Upper lobe of left lung (tissue), 6 donors: Measurements from ENCODE around the gene EGR2. TPM values are rescaled to one million over a fixed set of nuclear protein-coding genes. Genes with fewer than 3 reads are reported as not detected.

Experiments
- ATAC-seq, 2 donors: fragments of 200-7000 bp; cut with Tn5 transposase; one replicate each; pipeline ENCODE4 v1.9.1; 2022; ENCODE audit warnings: mild to moderate bottlenecking in 2 of 2, moderate library complexity in 2 of 2; ENCODE audit not compliant: low FRiP score in 2 of 2
- DNase-seq, 2 donors: peaks; one replicate each; pipeline ENCODE4 v3.0.0-alpha.2; 2019 to 2020
- H3K27ac ChIP-seq, 4 donors: fragments of 200-600 bp; sonication (generic); one replicate each; pipeline ENCODE4 v1.5.1; 2016 to 2019
- H3K27me3 ChIP-seq, 4 donors: fragments of 200-600 bp; sonication (generic); one replicate each; pipeline ENCODE4 v1.5.1; 2017 to 2019
- H3K36me3 ChIP-seq, 4 donors: fragments of 200-600 bp; sonication (generic); one replicate each; pipeline ENCODE4 v1.5.1; 2016 to 2019
- H3K4me1 ChIP-seq, 4 donors: fragments of 200-600 bp; sonication (generic); one replicate each; pipeline ENCODE4 v1.5.1; 2018 to 2019
- H3K4me3 ChIP-seq, 4 donors: fragments of 200-600 bp; sonication (generic); one replicate each; pipeline ENCODE4 v1.5.1; 2017 to 2019; ENCODE audit warnings: mild to moderate bottlenecking in 2 of 4, moderate library complexity in 1 of 4
- H3K9me3 ChIP-seq, 4 donors: fragments of 200-600 bp; sonication (generic); one replicate each; pipeline ENCODE4 v1.5.1; 2018 to 2019
- EP300 ChIP-seq, 4 donors: sonication (generic); formaldehyde crosslinking; IDR thresholded peaks; one replicate each; pipeline ENCODE4 v1.5.1; 2017; ENCODE audit warnings: antibody characterized with exemption in 4 of 4, control low read depth in 2 of 4
- POLR2A ChIP-seq, 4 donors: fragments of 450-650 bp; IDR thresholded peaks; one replicate each; pipeline ENCODE4 v1.5.1; 2016 to 2017; ENCODE audit warnings: antibody characterized with exemption in 4 of 4, mild to moderate bottlenecking in 2 of 4
- POLR2AphosphoS5 ChIP-seq, 2 donors: sonication (generic); formaldehyde crosslinking; IDR thresholded peaks; one replicate each; pipeline ENCODE4 v1.5.1; 2017; ENCODE audit warnings: antibody characterized with exemption in 2 of 2
- WGBS, 2 donors: methylation state at CpG; one replicate each; pipeline ENCODE4 v1.1.5; 2017 to 2018; 5-methylcytosine and 5-hydroxymethylcytosine counted together
- total RNA-seq, 6 donors: library from RNA; depleted of rRNA in 4 of 6; stranded (reverse); fragments of >200 nt in 4 of 6; gene quantifications; one replicate each; pipeline versions ENCODE4 v1.1.0 to v1.2.1, GENCODE V29; 2016 to 2021
- TF ChIP-seq, protein P1 (sequence below), 6 experiments: fragments of 450-650 bp in 4 of 6; fragments of 200-600 bp in 2 of 6; sonication (generic) in 2 of 6; IDR thresholded peaks; one replicate each; pipeline ENCODE4 v1.5.1; 2016 to 2019; ENCODE audit warnings: antibody characterized with exemption in 6 of 6
- donor health status: DM: no; HTN: no; CAD: no; lungs with moderate emphysema.
- donor health status: DM: no; HTN: yes; CAD: no; lungs with severe emphysema.

The EGR2 gene
- total RNA-seq, 6 donors from 2014 or later: 3.5 to 50.9 (median 7.0) TPM

DNA sequence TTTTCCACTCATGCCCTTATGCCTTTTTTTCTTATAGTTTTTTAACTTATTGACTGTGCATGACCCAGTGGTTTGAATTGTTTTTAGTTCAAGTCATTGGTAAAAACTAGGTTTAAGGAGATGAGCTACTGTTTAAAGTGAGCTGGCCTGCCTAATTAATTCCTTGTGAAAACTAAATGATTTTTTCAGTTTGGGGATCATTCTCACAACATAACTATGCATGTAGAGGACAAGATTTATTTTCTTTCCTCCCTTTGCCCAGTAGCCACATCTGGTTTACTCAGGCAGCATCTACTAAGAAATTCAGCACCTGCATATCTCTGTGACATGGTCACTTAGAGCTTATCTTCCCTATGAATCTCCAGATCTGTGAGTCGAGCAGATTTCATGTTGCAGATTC is 9.9 kb downstream of the EGR2 start:
- no peak for TF ChIP-seq POLR2AphosphoS5 (IDR thresholded peaks at IDR 0.05)
- TF ChIP-seq EP300 (IDR thresholded peaks at IDR 0.05): no peak
- TF ChIP-seq, protein P1, sequence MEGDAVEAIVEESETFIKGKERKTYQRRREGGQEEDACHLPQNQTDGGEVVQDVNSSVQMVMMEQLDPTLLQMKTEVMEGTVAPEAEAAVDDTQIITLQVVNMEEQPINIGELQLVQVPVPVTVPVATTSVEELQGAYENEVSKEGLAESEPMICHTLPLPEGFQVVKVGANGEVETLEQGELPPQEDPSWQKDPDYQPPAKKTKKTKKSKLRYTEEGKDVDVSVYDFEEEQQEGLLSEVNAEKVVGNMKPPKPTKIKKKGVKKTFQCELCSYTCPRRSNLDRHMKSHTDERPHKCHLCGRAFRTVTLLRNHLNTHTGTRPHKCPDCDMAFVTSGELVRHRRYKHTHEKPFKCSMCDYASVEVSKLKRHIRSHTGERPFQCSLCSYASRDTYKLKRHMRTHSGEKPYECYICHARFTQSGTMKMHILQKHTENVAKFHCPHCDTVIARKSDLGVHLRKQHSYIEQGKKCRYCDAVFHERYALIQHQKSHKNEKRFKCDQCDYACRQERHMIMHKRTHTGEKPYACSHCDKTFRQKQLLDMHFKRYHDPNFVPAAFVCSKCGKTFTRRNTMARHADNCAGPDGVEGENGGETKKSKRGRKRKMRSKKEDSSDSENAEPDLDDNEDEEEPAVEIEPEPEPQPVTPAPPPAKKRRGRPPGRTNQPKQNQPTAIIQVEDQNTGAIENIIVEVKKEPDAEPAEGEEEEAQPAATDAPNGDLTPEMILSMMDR (IDR thresholded peaks at IDR 0.05): no peak
- TF ChIP-seq POLR2A (IDR thresholded peaks at IDR 0.05): no peak
- ATAC-seq: no peak
- no peaks in the 10 kb centered on the region for H3K27me3 ChIP-seq
- H3K36me3 ChIP-seq: peaks cover 0 to 5% (median 0%) of the 10 kb centered on the region in 4 donors
- 31% methylated on average over 1 of the region's 1 CpG for WGBS, 2 donors
- no peak for DNase-seq
- no peak overlapping the region for H3K27ac ChIP-seq
- H3K9me3 ChIP-seq: no peaks in the 10 kb centered on the region
- peaks cover 21 to 41% (median 24%) of the 10 kb centered on the region in 4 donors for H3K4me1 ChIP-seq
- peak overlapping the region in 3 of 4 donors; percentile 84 to 99 (median 92) for H3K4me3 ChIP-seq

DNA sequence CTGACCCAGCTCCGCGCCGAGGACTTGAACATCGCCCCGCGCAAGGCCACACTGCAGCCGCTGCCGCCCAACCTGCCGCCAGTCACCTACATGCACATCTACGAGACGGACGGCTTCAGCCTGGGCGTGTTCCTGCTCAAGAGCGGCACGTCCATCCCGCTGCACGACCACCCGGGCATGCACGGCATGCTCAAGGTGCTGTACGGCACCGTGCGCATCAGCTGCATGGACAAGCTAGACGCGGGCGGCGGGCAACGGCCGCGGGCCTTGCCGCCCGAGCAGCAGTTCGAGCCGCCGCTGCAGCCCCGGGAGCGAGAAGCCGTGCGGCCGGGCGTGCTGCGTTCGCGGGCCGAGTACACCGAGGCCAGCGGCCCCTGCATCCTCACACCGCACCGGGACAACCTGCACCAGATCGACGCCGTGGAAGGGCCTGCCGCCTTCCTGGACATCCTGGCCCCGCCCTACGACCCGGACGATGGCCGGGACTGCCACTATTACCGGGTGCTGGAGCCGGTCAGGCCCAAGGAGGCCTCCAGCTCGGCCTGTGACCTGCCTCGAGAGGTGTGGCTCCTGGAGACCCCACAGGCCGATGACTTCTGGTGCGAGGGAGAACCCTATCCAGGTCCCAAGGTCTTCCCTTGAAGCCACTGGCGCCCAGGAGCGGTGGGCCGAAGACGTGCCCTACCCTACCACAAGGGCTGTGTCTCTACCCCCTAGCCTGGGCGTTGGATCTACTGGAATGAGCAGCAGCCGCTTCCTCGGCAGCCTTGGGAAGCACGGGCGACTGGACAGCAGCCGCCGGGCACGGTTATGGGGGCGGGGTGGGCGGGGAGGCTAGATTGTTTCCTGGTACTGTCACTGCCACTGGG is 10.7 kb downstream of the EGR2 start:
- H3K36me3 ChIP-seq: peaks cover 0 to 5% (median 0%) of the 10 kb centered on the region in 4 donors
- H3K27me3 ChIP-seq: no peaks in the 10 kb centered on the region
- no peaks in the 10 kb centered on the region for H3K9me3 ChIP-seq
- 8 to 37% methylated on average over 4 to 41 of the region's 77 CpGs for WGBS, 2 donors
- peak overlapping the region; percentile 30 to 99 (median 88) for H3K4me3 ChIP-seq
- TF ChIP-seq, protein P1 (IDR thresholded peaks at IDR 0.05): no peak
- TF ChIP-seq EP300 (IDR thresholded peaks at IDR 0.05) (no peak), POLR2AphosphoS5 (IDR thresholded peaks at IDR 0.05) (no peak), POLR2A (IDR thresholded peaks at IDR 0.05) (no peak)
- peak overlapping the region; percentile 93 to 96 (median 94) for H3K27ac ChIP-seq
- DNase-seq: peak; percentile 44 to 89
- H3K4me1 ChIP-seq: peaks cover 21 to 41% (median 24%) of the 10 kb centered on the region in 4 donors
- ATAC-seq: peak; percentile 41 to 45

DNA sequence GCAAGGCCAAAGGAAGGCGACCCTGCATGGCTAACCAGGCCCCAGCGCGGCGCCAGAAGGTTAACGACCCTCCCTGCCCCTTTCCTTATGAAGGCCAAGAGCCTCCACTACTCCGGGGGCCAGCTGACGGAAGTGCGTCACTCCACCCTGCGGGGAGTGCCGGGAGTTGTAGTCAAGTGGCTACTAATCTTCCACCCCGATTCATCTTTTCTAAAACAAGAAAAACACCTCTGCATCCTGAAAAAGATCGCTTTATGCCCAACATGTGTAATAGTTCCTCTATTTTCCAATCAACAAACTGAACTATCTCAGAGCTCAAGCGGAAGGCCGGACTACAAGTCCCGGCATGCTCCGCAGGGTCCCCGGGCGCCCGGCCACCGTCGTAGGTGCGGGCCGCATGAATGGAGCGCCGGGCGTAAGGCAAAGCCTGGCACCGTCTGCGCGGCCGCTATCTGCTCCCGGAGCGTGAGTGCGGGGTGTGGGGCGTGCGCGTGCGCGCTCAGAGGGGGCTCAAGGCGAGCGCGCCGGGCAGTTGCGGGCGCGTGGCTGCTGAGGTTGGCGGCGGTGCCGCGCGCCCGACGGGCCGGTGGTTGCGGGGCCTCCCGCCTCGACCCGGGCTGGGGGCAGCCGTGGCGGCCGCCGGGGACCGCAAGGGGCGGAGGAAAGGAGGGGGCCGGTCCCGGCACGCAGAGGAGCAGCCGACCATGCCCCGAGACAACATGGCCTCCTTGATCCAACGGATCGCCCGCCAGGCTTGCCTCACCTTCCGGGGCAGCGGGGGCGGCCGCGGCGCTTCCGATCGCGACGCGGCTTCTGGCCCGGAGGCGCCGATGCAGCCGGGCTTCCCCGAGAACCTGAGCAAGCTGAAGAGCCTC is 11.6 kb downstream of the EGR2 start, which contains the start of gene ADO:
ADO (plus strand) TSS at position 365 of the 875 bp plus-strand sequence; CDS start at position 705, 340 bp downstream.
- ATAC-seq (peak; percentile 95 to 96), DNase-seq (peak; percentile 88 to 96)
- TF ChIP-seq EP300 (IDR thresholded peaks at IDR 0.05) (no peak), POLR2A (IDR thresholded peaks at IDR 0.05) (peak in 3 of 4 donors; percentile 68 to 81 (median 71)), POLR2AphosphoS5 (IDR thresholded peaks at IDR 0.05) (peak; percentile 63 to 74)
- TF ChIP-seq, protein P1 (IDR thresholded peaks at IDR 0.05): peak in 1 of 6 experiments; percentile 11
- Histone ChIP-seq H3K4me3 (peak within 1 kb of the TSS; percentile 30 to 99 (median 88)), H3K36me3 (peaks cover 0 to 5% (median 0%) of the 10 kb centered on the region in 4 donors), H3K4me1 (peaks cover 21 to 41% (median 24%) of the 10 kb centered on the region in 4 donors), H3K27ac (peak within 1 kb of the TSS; percentile 93 to 96 (median 94)), H3K27me3 (no peaks in the 10 kb centered on the region), H3K9me3 (no peaks in the 10 kb centered on the region)
- WGBS, 2 donors: 0% methylated on average over 14 to 27 of the region's 87 CpGs

DNA sequence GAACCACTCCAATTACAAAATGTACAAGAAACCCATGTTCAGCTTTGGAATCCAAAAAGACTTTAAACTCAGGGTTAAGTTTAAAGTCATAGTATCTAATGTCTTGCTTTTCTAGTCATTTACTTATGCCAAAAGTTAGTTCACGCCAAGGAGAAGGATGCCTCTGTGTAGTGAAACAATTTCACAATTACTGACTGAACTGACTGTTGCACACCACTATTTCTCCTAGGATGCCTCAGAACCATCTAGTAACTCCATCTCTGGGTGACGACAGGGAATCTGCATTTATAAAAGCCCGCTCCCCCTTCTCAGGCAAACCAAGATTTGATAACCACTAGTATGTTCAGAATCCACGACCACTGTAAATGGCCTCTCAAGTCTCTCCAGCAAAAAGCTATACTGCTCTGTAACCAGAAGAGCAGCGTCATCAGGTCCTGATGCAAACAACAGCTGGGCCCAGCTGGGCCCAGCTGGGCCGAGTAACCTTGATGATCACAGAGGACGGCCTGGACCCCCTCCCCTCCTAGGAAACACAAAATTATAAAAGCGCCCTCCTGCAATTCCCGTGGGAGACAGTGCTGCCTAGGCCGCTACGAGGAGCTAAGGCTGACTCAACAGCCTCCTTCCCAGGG is 12.3 kb downstream of the EGR2 start:
- no peaks in the 10 kb centered on the region for H3K27me3 ChIP-seq
- 45 to 58% methylated on average over 6 to 11 of the region's 11 CpGs for WGBS, 2 donors
- H3K27ac ChIP-seq: peak overlapping the region; percentile 93 to 96 (median 94)
- peak in 1 of 2 donors; percentile 3 for ATAC-seq
- peak overlapping the region; percentile 30 to 99 (median 88) for H3K4me3 ChIP-seq
- DNase-seq: no peak
- peaks cover 0 to 3% (median 0%) of the 10 kb centered on the region in 4 donors for H3K36me3 ChIP-seq
- no peak for TF ChIP-seq POLR2AphosphoS5 (IDR thresholded peaks at IDR 0.05)
- TF ChIP-seq POLR2A (IDR thresholded peaks at IDR 0.05): no peak
- TF ChIP-seq, protein P1 (IDR thresholded peaks at IDR 0.05): no peak
- TF ChIP-seq EP300 (IDR thresholded peaks at IDR 0.05): no peak
- H3K9me3 ChIP-seq: no peaks in the 10 kb centered on the region
- H3K4me1 ChIP-seq: peaks cover 21 to 41% (median 24%) of the 10 kb centered on the region in 4 donors
